Adipocyte (in vitro differentiated cells): ENCODE measurements around the gene GPN3.
A peak's percentile ranks its signal among the peaks of the same experiment; 100 is the strongest.
"Not testable (repeated sequence)": the region's sequence is repeated elsewhere in the genome, so short reads cannot be mapped to it uniquely, and the experiment has no call there.

Experiments
- DNase-seq: peaks from one replicate; pipeline ENCODE4 v3.0.0-alpha.2; 2015; ENCODE audit warnings: low read depth
- H3K27me3 ChIP-seq: replicated peaks from 2 replicates; pipeline ENCODE4 v1.7.0; 2013; ENCODE audit warnings: mild to moderate bottlenecking, low read length, moderate library complexity; ENCODE audit not compliant: control insufficient read depth, insufficient read depth
- H3K36me3 ChIP-seq: 2 replicates; pipeline ENCODE4 v1.7.0; 2013; ENCODE audit warnings: low read length, mild to moderate bottlenecking, moderate library complexity; ENCODE audit not compliant: control insufficient read depth, insufficient read depth, severe bottlenecking
- H3K4me1 ChIP-seq: 2 replicates; pipeline ENCODE4 v1.7.0; 2013; ENCODE audit warnings: mild to moderate bottlenecking, low read length, moderate library complexity; ENCODE audit not compliant: control insufficient read depth, insufficient read depth
- H3K4me3 ChIP-seq: 2 replicates; pipeline ENCODE4 v1.7.0; 2013; ENCODE audit warnings: mild to moderate bottlenecking, low read length, moderate library complexity
- H3K9ac ChIP-seq: 2 replicates; pipeline ENCODE4 v1.7.0; 2013; ENCODE audit warnings: mild to moderate bottlenecking, low read length, moderate library complexity
- H3K9me3 ChIP-seq: 2 replicates; pipeline ENCODE4 v1.7.0; 2013; ENCODE audit warnings: mild to moderate bottlenecking, low read length, moderate library complexity; ENCODE audit not compliant: control insufficient read depth

GPN3 gene

GRCh38 chr12:110436231-110436630, 31.8 kb downstream of the GPN3 start:
- no peak overlapping the region for H3K4me3 ChIP-seq
- no peak overlapping the region for H3K9ac ChIP-seq
- peak; percentile 18 for DNase-seq
- H3K36me3 ChIP-seq, result peaks cover 65% of the 10 kb centered on the region
- H3K4me1 ChIP-seq, result peaks cover 4% of the 10 kb centered on the region
- no peaks in the 10 kb centered on the region for H3K9me3 ChIP-seq
- no peaks in the 10 kb centered on the region for H3K27me3 ChIP-seq

- no peaks in the 10 kb centered on the region for H3K9me3 ChIP-seq
- no peaks in the 10 kb centered on the region for H3K27me3 ChIP-seq
- H3K4me3 ChIP-seq, result peak overlapping the region; percentile 73
- H3K36me3 ChIP-seq, result peaks cover 28% of the 10 kb centered on the region
- H3K4me1 ChIP-seq, result peaks cover 4% of the 10 kb centered on the region
- DNase-seq, result no peak
- H3K9ac ChIP-seq, result peak overlapping the region; percentile 58
Measured at GRCh38 chr12:110431957-110432587, 36.0 kb downstream of the GPN3 start.

DNA sequence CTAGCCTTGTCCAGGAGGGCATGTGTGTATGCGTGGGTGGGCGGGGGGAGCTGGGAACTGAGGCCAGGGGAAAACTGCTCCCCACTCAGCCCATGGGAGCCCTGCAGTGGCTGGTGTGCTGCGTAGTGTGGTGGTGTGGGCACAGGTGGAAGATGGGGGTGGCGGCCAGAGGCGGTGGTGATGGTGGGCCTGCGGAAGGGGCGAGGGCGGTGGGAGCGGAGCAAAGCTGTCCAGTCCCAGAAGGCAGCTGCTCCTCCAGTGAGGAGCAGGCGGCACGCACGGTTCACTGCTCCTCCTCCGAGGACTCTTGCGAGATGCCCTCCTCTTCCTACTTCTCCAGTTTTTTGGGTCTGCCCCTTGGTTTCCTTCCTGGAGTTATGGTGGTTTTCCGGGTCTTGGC, 38.4 kb downstream of the GPN3 start:
- not testable (repeated sequence) for H3K4me3 ChIP-seq, DNase-seq, H3K9me3 ChIP-seq, H3K9ac ChIP-seq, H3K36me3 ChIP-seq, H3K4me1 ChIP-seq, H3K27me3 ChIP-seq

DNA sequence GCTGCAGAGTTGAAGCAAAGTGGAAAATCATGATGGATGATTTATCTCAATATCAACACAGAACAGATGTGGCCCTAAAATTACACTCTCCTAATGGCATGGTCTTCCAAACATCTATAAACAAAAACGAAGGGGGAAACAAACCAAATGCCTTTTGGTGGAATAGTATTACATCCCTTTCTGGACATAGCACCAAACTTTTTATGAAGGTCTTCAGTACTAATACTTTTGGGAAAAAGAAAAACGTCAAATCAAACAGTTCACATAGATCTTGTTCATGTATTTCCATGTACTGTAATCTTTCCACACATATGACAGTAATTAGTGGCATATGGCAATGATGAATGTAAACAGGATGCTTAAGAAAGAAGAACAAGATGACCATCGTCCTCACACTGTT, 41.7 kb downstream of the GPN3 start:
- no peak overlapping the region for H3K9ac ChIP-seq
- H3K27me3 ChIP-seq, result no peaks in the 10 kb centered on the region
- H3K36me3 ChIP-seq, result no peaks in the 10 kb centered on the region
- DNase-seq, result peak; percentile 36
- no peaks in the 10 kb centered on the region for H3K4me1 ChIP-seq
- H3K4me3 ChIP-seq, result no peak overlapping the region
- no peaks in the 10 kb centered on the region for H3K9me3 ChIP-seq

DNA sequence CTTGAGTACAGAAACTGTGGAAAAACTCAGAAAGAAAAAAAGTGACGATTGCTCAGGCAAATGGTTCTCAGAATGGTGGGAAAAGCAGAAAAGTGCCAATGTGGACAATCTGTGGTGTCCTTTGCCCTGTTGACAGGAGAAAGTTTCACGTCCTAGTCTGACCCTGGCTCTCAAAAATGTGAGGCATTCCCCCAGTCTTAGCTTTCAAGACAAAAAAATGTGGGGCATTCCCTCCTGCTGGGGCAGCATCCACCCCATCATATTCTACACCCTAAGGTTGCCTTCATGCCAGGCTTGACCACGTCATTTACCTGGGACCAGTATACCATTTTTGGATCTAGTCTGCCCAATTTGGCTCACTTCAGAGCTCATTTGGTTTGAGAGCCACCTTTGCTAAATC, 43.8 kb downstream of the GPN3 start:
- Histone ChIP-seq H3K4me1 (no peaks in the 10 kb centered on the region), H3K9me3 (no peaks in the 10 kb centered on the region), H3K36me3 (no peaks in the 10 kb centered on the region), H3K9ac (no peak overlapping the region), H3K4me3 (no peak overlapping the region), H3K27me3 (no peaks in the 10 kb centered on the region)
- no peak for DNase-seq

DNA sequence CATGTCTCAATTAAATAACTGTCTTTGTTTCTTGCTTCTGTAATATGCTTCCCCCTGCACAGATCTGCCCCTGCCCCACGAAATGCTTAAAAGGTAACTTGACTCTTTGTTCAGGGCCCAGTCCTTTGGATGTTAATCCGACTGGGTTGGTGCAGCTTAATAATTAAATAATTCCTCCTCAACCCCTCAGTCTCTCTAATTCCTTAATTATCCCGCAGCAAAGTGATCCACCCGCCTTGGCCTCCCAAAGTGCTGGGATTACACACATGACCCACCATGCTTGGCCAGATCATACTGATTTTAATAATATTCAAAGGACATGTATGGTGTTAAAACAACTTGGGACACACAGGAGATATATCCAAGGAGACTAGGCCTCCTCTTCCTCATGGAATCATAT, 46.4 kb downstream of the GPN3 start:
- Histone ChIP-seq H3K36me3 (no peaks in the 10 kb centered on the region), H3K27me3 (no peaks in the 10 kb centered on the region), H3K9ac (no peak overlapping the region), H3K9me3 (no peaks in the 10 kb centered on the region), H3K4me1 (no peaks in the 10 kb centered on the region), H3K4me3 (no peak overlapping the region)
- DNase-seq, result no peak

GRCh38 chr12:110421159-110421661, 46.8 kb downstream of the GPN3 start:
- no peak overlapping the region for H3K9ac ChIP-seq
- H3K36me3 ChIP-seq, result no peaks in the 10 kb centered on the region
- H3K27me3 ChIP-seq, result no peaks in the 10 kb centered on the region
- H3K4me3 ChIP-seq, result no peak overlapping the region
- H3K4me1 ChIP-seq, result no peaks in the 10 kb centered on the region
- no peaks in the 10 kb centered on the region for H3K9me3 ChIP-seq
- no peak for DNase-seq

GRCh38 chr12:110420644-110421043, 47.4 kb downstream of the GPN3 start:
- not testable (repeated sequence) for H3K4me3 ChIP-seq, H3K9ac ChIP-seq, DNase-seq, H3K27me3 ChIP-seq, H3K9me3 ChIP-seq, H3K36me3 ChIP-seq, H3K4me1 ChIP-seq

DNA sequence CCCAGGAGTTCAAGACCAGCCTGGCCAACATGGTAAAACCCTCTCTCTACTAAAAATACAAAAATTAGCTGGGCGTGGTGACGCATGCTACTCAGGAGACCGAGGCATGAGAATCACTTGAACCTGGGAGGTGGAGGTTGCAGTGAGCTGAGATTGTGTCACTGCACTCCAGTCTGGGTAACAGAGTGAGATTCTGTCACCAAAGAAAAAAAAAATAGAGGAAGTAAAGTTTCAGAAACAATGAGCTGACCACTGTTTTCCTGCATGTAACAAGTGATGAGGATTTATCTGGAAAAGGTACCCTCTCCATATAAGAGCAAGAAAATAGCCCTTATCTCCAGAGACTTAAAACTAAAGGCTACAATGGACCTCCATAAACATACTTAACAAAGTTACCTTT, 50.9 kb downstream of the GPN3 start:
- not testable (repeated sequence) for H3K4me3 ChIP-seq, H3K4me1 ChIP-seq, H3K36me3 ChIP-seq, H3K9ac ChIP-seq, DNase-seq, H3K9me3 ChIP-seq, H3K27me3 ChIP-seq

- not testable (repeated sequence) for H3K36me3 ChIP-seq, DNase-seq, H3K4me3 ChIP-seq, H3K4me1 ChIP-seq, H3K9me3 ChIP-seq, H3K9ac ChIP-seq, H3K27me3 ChIP-seq
Measured at GRCh38 chr12:110410086-110410485, 58.0 kb downstream of the GPN3 start.

GRCh38 chr12:110405126-110405662, 62.9 kb downstream of the GPN3 start:
- not testable (repeated sequence) for H3K36me3 ChIP-seq, H3K4me3 ChIP-seq, H3K9ac ChIP-seq, H3K9me3 ChIP-seq, H3K4me1 ChIP-seq, DNase-seq, H3K27me3 ChIP-seq
